Measurements from ENCODE around the gene ANKRD13B.

Gene ANKRD13B

DNA sequence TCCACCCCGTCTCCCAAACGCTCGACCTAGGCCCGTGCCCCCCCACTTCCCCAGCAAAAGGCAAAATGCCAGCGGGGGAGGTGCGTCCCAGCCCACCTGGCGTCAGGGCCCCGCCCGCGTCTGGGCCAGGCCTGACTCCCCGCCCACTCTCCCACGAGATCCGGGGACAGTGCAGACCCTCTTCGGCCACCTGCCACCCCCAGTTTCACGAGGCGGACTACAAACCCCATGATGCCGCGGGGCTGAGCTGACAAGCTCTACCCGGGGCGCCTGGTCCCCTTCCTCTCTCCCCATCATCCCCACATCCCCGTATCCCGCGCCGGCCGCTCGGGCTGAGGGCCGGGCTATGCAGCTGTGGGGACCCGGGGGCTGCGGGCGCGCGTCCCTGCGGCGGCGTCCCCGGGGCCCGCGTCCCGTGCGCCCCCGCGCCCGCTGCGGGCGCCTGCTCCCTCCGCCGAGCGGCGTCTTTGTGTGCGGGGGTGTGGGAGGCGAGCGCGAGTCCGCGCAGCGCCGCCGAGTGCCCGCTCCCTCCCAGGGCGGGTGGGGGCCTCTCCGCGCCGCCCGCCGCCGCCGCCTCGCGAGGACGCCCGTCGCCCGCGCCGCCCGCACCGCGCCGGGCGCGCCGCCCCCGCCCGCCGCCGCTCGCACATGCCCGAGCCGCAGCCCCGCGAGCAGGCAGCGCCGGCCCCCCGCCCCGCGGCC is at the start of gene ANKRD13B:
TSS of gene ANKRD13B (plus strand) at position 283 of the 702 bp plus-strand sequence. CDS start 490 bp downstream, outside the sequence.
- TF ChIP-seq, protein P1, sequence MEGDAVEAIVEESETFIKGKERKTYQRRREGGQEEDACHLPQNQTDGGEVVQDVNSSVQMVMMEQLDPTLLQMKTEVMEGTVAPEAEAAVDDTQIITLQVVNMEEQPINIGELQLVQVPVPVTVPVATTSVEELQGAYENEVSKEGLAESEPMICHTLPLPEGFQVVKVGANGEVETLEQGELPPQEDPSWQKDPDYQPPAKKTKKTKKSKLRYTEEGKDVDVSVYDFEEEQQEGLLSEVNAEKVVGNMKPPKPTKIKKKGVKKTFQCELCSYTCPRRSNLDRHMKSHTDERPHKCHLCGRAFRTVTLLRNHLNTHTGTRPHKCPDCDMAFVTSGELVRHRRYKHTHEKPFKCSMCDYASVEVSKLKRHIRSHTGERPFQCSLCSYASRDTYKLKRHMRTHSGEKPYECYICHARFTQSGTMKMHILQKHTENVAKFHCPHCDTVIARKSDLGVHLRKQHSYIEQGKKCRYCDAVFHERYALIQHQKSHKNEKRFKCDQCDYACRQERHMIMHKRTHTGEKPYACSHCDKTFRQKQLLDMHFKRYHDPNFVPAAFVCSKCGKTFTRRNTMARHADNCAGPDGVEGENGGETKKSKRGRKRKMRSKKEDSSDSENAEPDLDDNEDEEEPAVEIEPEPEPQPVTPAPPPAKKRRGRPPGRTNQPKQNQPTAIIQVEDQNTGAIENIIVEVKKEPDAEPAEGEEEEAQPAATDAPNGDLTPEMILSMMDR (IDR thresholded peaks at IDR 0.05; ENCODE audit: insufficient read depth, low read depth, low read length, missing control alignments): no peak
- no peak for DNase-seq (ENCODE audit: low read depth)
- peak within 1 kb of the TSS; percentile 60 for H3K4me3 ChIP-seq (ENCODE audit: low read length)

DNA sequence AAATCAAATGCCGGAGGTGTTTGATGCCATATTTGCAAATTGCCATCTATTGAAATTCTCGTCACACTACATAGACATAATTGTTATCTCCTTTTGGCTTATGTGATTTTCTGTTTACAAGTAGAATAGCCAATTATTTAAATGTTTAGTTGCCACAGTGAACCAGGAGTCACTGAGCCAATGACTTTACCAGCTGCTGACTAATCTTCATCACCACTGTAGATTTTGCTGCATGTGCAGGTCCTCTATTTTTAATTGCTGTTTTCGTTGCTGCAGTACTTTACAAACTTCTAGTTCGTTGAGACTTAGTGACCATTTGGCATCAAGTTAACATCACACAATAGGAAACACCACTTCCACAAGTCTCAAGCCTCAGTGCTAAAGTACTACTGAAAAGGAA is 48.9 kb upstream of the ANKRD13B start:
- H3K4me3 ChIP-seq (ENCODE audit: low read length): no peak overlapping the region
- TF ChIP-seq, protein P1 (IDR thresholded peaks at IDR 0.05; ENCODE audit: insufficient read depth, low read depth, low read length, missing control alignments): no peak
- no peak for DNase-seq (ENCODE audit: low read depth)

- H3K4me3 ChIP-seq (ENCODE audit: low read length): no peak overlapping the region
- DNase-seq (ENCODE audit: low read depth): no peak
- TF ChIP-seq, protein P1 (IDR thresholded peaks at IDR 0.05; ENCODE audit: insufficient read depth, low read depth, low read length, missing control alignments): no peak
These were observed 46.8 kb upstream of the ANKRD13B start for GRCh38 chr17:29546085-29546484.

DNA sequence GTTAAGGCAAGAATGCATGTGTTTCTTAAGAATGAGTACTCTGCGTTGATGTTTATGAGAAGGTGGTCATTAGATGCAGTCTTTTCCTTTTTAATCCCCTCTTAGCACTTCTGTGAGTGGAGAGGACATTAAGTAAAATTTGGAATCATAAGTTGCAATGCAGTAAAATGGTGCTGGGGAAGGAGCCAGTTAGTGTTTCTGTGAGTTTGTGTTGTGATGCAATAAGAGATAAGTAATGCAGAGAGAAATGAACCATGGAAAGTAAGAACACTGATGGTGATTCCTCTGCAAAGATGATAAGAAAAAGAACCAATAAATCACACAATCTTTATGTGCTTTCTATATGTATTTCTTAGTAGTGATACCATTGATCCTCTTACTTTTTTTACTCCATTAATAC is 46.1 kb upstream of the ANKRD13B start:
- DNase-seq (ENCODE audit: low read depth): no peak
- no peak overlapping the region for H3K4me3 ChIP-seq (ENCODE audit: low read length)
- TF ChIP-seq, protein P1 (IDR thresholded peaks at IDR 0.05; ENCODE audit: insufficient read depth, low read depth, low read length, missing control alignments): no peak

- DNase-seq (ENCODE audit: low read depth): no peak
- no peak overlapping the region for H3K4me3 ChIP-seq (ENCODE audit: low read length)
- TF ChIP-seq, protein P1 (IDR thresholded peaks at IDR 0.05; ENCODE audit: insufficient read depth, low read depth, low read length, missing control alignments): no peak
These were observed 43.6 kb upstream of the ANKRD13B start for GRCh38 chr17:29549177-29549923.

DNA sequence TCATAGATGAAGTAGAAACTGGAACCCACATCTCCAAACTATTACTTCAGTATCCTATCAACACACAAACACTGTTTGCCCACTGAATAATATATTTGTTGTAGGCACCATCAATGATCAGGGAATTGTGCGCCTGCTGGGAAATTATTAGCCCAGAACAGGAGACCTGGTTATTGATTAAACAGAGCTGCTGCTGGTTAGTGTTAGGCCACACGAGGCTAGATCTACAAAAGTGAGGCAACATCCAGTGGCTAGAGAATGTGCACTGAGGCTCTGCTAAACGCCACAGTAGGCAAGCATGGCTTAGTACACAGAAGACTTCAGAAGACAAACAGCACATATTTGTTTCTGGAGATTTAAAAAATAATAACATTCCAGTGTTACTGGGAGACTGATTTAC is 37.1 kb upstream of the ANKRD13B start:
- TF ChIP-seq, protein P1 (IDR thresholded peaks at IDR 0.05; ENCODE audit: insufficient read depth, low read depth, low read length, missing control alignments): no peak
- no peak for DNase-seq (ENCODE audit: low read depth)
- H3K4me3 ChIP-seq (ENCODE audit: low read length): no peak overlapping the region
